ENCODE results near the gene CADPS.

The CADPS gene

DNA sequence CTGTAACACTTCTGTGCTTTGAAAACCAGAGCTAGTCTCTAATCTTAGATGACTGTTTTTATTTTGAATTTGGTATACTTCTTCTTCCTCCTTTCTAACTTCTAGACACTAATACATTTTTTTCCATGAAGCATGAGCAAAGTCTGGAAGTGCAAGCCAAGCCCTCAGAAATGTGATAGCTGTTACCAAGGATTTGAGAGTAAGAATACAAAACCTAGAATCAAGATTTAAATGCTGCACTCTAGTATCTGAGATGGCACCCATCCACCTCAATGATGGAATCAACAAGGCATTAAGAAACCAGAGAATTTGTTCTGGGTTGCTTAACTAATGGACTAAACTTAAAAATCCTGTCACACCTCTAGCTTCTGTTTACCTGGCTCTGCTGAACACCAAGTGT lies 511.0 kb downstream of the CADPS start:
- H3K36me3 ChIP-seq (ENCODE audit: control insufficient read depth in 1 of 2, insufficient read depth in 2 of 2, low read length in 2 of 2), result no peaks in the 10 kb centered on the region
- H3K4me1 ChIP-seq (ENCODE audit: control insufficient read depth in 1 of 2, insufficient read depth in 2 of 2, low read length in 2 of 2), result no peaks in the 10 kb centered on the region
- H3K4me3 ChIP-seq (ENCODE audit: low read depth in 1 of 2, low read length in 2 of 2), result no peak overlapping the region
- no peak overlapping the region for H3K9ac ChIP-seq (ENCODE audit: low read depth in 1 of 2, low read length in 2 of 2)
- H3K27me3 ChIP-seq (ENCODE audit: control insufficient read depth in 1 of 2, insufficient read depth in 2 of 2, low read length in 2 of 2), result peaks cover 38 to 43% of the 10 kb centered on the region in 2 donors
- H3K27ac ChIP-seq (ENCODE audit: low read depth, low read length), result no peak overlapping the region
- H3K9me3 ChIP-seq (ENCODE audit: control insufficient read depth in 1 of 2, low read length in 2 of 2), result no peaks in the 10 kb centered on the region

DNA sequence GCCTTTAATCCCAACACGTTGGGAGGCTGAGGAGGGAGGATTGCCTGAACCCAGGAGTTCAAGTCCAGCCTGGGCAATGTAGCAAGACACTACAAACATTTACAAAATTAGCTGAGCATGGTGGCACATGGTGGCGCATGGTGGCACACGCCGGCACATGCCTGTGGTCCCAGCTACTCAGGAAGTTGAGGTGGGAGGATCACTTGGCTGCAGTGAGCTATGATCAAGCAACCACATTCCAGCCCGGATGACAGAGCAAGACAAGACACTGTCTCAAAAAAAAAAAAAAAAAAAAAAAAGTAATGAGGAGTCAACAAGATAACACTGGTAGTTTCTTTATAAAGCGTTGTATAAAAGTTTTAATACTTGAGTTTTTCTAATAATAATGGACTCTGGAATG lies 511.9 kb downstream of the CADPS start:
- Histone ChIP-seq H3K27me3 (ENCODE audit: control insufficient read depth in 1 of 2, insufficient read depth in 2 of 2, low read length in 2 of 2) (peaks cover 30 to 39% of the 10 kb centered on the region in 2 donors), H3K4me1 (ENCODE audit: control insufficient read depth in 1 of 2, insufficient read depth in 2 of 2, low read length in 2 of 2) (no peaks in the 10 kb centered on the region), H3K9me3 (ENCODE audit: control insufficient read depth in 1 of 2, low read length in 2 of 2) (no peaks in the 10 kb centered on the region)

DNA sequence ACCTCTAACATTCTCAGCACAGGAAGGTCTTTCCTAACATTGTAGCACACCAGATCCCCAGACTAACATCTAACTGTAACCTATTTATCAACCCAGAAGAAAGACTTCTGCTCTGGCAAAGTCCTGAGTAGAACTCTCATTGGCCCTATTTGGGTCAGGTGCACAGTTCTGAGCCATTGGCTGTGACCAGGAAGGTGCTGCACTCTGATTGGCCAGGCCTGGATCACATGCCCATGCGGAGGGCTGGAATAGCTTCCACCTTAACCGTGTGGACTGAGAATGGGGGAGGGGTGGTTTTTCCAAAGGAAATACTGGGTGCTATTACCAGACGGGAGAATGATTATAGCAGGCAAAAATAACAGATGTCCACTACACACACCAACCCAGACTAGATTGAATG lies 513.4 kb downstream of the CADPS start:
- H3K4me3 ChIP-seq (ENCODE audit: low read depth in 1 of 2, low read length in 2 of 2), result no peak overlapping the region
- H3K27ac ChIP-seq (ENCODE audit: low read depth, low read length), result no peak overlapping the region
- no peaks in the 10 kb centered on the region for H3K9me3 ChIP-seq (ENCODE audit: control insufficient read depth in 1 of 2, low read length in 2 of 2)
- no peaks in the 10 kb centered on the region for H3K4me1 ChIP-seq (ENCODE audit: control insufficient read depth in 1 of 2, insufficient read depth in 2 of 2, low read length in 2 of 2)
- peaks cover 16 to 24% of the 10 kb centered on the region in 2 donors for H3K27me3 ChIP-seq (ENCODE audit: control insufficient read depth in 1 of 2, insufficient read depth in 2 of 2, low read length in 2 of 2)
- H3K36me3 ChIP-seq (ENCODE audit: control insufficient read depth in 1 of 2, insufficient read depth in 2 of 2, low read length in 2 of 2), result no peaks in the 10 kb centered on the region
- H3K9ac ChIP-seq (ENCODE audit: low read depth in 1 of 2, low read length in 2 of 2), result no peak overlapping the region

More for the DNA sequence above, 511.9 kb downstream of the CADPS start:
- Histone ChIP-seq H3K27ac (ENCODE audit: low read depth, low read length) (no peak overlapping the region), H3K4me3 (ENCODE audit: low read depth in 1 of 2, low read length in 2 of 2) (no peak overlapping the region), H3K36me3 (ENCODE audit: control insufficient read depth in 1 of 2, insufficient read depth in 2 of 2, low read length in 2 of 2) (no peaks in the 10 kb centered on the region), H3K9ac (ENCODE audit: low read depth in 1 of 2, low read length in 2 of 2) (no peak overlapping the region)

DNA sequence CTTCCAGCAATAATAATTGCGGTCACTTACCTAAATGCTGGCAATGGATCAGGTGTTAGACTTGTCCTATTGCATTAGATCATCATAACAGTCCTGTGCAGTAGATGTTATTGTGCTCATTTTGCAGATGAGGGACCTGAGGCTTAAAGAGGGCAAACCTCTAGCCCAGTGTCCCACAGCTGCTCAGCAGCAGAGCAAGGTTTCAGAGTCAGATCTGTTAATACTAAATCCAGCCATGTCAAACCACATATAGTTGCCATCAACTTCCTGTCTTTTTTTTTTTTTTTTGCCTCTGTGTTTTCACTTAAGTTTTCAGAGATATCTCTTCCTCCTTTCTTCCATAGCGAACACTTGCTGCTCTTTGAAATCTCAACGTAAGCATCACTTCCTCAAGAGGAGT lies 514.0 kb downstream of the CADPS start:
- H3K4me3 ChIP-seq (ENCODE audit: low read depth in 1 of 2, low read length in 2 of 2), result no peak overlapping the region
- peaks cover 11 to 19% of the 10 kb centered on the region in 2 donors for H3K27me3 ChIP-seq (ENCODE audit: control insufficient read depth in 1 of 2, insufficient read depth in 2 of 2, low read length in 2 of 2)
- no peaks in the 10 kb centered on the region for H3K4me1 ChIP-seq (ENCODE audit: control insufficient read depth in 1 of 2, insufficient read depth in 2 of 2, low read length in 2 of 2)

DNA sequence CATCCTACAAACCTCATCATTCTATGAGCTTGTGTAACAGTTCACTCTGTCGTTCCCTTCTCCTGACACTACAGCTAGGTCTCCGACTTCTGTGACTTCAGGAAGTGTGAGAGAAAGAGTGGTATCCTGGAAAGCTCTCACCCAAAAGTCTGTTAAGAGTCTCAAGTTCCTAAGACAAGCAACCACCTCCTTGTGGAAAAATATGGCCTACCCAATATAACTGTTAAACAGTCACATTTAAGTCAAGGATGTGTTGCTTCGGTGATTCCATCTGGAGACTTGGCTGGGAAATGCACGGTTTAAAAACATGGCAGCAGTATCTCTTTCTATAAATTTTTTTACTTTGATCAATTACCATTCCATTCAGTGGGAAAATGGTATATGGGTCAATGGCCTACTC lies 515.7 kb downstream of the CADPS start:
- Histone ChIP-seq H3K9me3 (ENCODE audit: control insufficient read depth in 1 of 2, low read length in 2 of 2) (no peaks in the 10 kb centered on the region), H3K4me1 (ENCODE audit: control insufficient read depth in 1 of 2, insufficient read depth in 2 of 2, low read length in 2 of 2) (no peaks in the 10 kb centered on the region), H3K27ac (ENCODE audit: low read depth, low read length) (no peak overlapping the region), H3K36me3 (ENCODE audit: control insufficient read depth in 1 of 2, insufficient read depth in 2 of 2, low read length in 2 of 2) (no peaks in the 10 kb centered on the region), H3K4me3 (ENCODE audit: low read depth in 1 of 2, low read length in 2 of 2) (no peak overlapping the region), H3K9ac (ENCODE audit: low read depth in 1 of 2, low read length in 2 of 2) (no peak overlapping the region), H3K27me3 (ENCODE audit: control insufficient read depth in 1 of 2, insufficient read depth in 2 of 2, low read length in 2 of 2) (peaks cover 0 to 12% of the 10 kb centered on the region in 2 donors)

More for the DNA sequence above, 514.0 kb downstream of the CADPS start:
- no peak overlapping the region for H3K27ac ChIP-seq (ENCODE audit: low read depth, low read length)
- H3K9ac ChIP-seq (ENCODE audit: low read depth in 1 of 2, low read length in 2 of 2), result no peak overlapping the region
- no peaks in the 10 kb centered on the region for H3K9me3 ChIP-seq (ENCODE audit: control insufficient read depth in 1 of 2, low read length in 2 of 2)
- no peaks in the 10 kb centered on the region for H3K36me3 ChIP-seq (ENCODE audit: control insufficient read depth in 1 of 2, insufficient read depth in 2 of 2, low read length in 2 of 2)

DNA sequence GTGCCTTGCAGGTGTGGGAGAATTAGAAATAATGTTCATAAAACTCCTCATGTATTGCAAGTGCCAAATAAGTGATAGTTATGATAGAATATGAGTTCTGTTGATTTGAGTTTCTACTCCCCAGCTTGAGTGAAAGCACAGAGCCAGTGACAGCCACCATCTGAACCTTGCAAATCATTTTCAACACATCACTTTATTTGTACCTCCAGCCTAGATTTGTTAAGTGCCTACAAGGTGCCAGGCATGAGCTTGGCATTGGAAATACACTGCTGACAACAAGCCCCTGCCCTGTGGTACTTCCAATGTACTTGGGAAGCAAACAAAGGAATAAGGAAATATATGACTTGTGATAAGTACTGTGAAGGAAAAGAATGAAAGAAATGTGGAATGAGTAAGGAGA lies 518.9 kb downstream of the CADPS start:
- H3K4me1 ChIP-seq (ENCODE audit: control insufficient read depth in 1 of 2, insufficient read depth in 2 of 2, low read length in 2 of 2), result no peaks in the 10 kb centered on the region
- H3K9ac ChIP-seq (ENCODE audit: low read depth in 1 of 2, low read length in 2 of 2), result no peak overlapping the region
- no peaks in the 10 kb centered on the region for H3K9me3 ChIP-seq (ENCODE audit: control insufficient read depth in 1 of 2, low read length in 2 of 2)
- H3K27me3 ChIP-seq (ENCODE audit: control insufficient read depth in 1 of 2, insufficient read depth in 2 of 2, low read length in 2 of 2), result peaks cover 0 to 15% of the 10 kb centered on the region in 2 donors
- no peak overlapping the region for H3K27ac ChIP-seq (ENCODE audit: low read depth, low read length)
- no peak overlapping the region for H3K4me3 ChIP-seq (ENCODE audit: low read depth in 1 of 2, low read length in 2 of 2)
- no peaks in the 10 kb centered on the region for H3K36me3 ChIP-seq (ENCODE audit: control insufficient read depth in 1 of 2, insufficient read depth in 2 of 2, low read length in 2 of 2)

DNA sequence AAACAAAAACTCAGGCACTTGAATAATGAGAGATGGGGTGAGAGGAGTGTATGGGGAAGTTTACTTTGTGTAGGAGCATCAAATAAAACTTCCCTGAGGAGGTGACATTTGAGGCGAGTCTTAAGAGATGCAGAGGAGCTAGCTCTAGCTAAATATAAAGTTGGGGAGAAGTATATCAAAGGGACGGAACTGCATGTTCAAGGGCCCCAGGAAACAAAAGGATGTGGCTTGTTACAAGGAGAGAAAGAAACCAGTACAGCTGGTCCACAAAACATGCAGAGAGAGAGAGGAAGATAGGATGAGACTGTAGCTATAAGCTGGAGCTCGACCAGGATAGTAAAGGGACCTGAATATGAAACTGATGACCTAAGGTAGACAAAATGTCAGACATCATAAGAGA lies 519.5 kb downstream of the CADPS start:
- no peaks in the 10 kb centered on the region for H3K36me3 ChIP-seq (ENCODE audit: control insufficient read depth in 1 of 2, insufficient read depth in 2 of 2, low read length in 2 of 2)
- H3K27me3 ChIP-seq (ENCODE audit: control insufficient read depth in 1 of 2, insufficient read depth in 2 of 2, low read length in 2 of 2), result peaks cover 0 to 15% of the 10 kb centered on the region in 2 donors
- H3K4me1 ChIP-seq (ENCODE audit: control insufficient read depth in 1 of 2, insufficient read depth in 2 of 2, low read length in 2 of 2), result no peaks in the 10 kb centered on the region
- no peak overlapping the region for H3K4me3 ChIP-seq (ENCODE audit: low read depth in 1 of 2, low read length in 2 of 2)
- H3K9me3 ChIP-seq (ENCODE audit: control insufficient read depth in 1 of 2, low read length in 2 of 2), result no peaks in the 10 kb centered on the region
- H3K9ac ChIP-seq (ENCODE audit: low read depth in 1 of 2, low read length in 2 of 2), result no peak overlapping the region
- no peak overlapping the region for H3K27ac ChIP-seq (ENCODE audit: low read depth, low read length)

All from duodenal mucosa (tissue), 2 donors.